IMR-90 (cell line): ENCODE measurements around the gene ZC3H12D. TPM values are rescaled to one million over a fixed set of nuclear protein-coding genes. Genes with fewer than 3 reads are reported as not detected.

Source experiments
- ATAC-seq: fragments of 200-7000 bp; cut with Tn5 transposase; 2 replicates; pipeline ENCODE4 v1.9.1; 2020; ENCODE audit warnings: low read depth, mild to moderate bottlenecking, moderate library complexity
- BruUV-seq: library from RNA; stranded (reverse); fragments of 400-500 nt; replicated peaks from 2 replicates; lab custom pipeline; 2021; lab: Mats Ljungman, UMichigan
- CTCF ChIA-PET: fragments of 300-600 bp; formaldehyde crosslinking; extraction: SDS; loops from one replicate; lab custom pipeline; 2021; ENCODE audit warnings: antibody characterized with exemption; lab: Yijun Ruan, JAX
- POLR2A ChIA-PET: fragments of 300-600 bp; sonication (Branson Sonifier 250); formaldehyde crosslinking; loops from one replicate; lab custom pipeline; 2022; ENCODE audit warnings: antibody characterized with exemption; ENCODE audit not compliant: unreplicated experiment; lab: Charles Lee
- DNase-seq: peaks from one replicate; pipeline ENCODE4 v3.0.0; 2013
- H2AFZ ChIP-seq: replicated peaks from 2 replicates; pipeline ENCODE3; 2013; ENCODE audit warnings: low read length, mild to moderate bottlenecking; ENCODE audit not compliant: poor library complexity
- H2AK5ac ChIP-seq: 2 replicates; pipeline ENCODE4 v1.6.1; 2013; ENCODE audit warnings: low read depth, low read length, inconsistent platforms
- H2AK9ac ChIP-seq: replicated peaks from 2 replicates; pipeline ENCODE3; 2013; ENCODE audit warnings: mild to moderate bottlenecking, low read depth, low read length, moderate library complexity; ENCODE audit not compliant: poor library complexity
- H2BK120ac ChIP-seq: 2 replicates; pipeline ENCODE4 v1.6.1; 2013; ENCODE audit warnings: low read depth, low read length, inconsistent platforms
- H2BK15ac ChIP-seq: 3 replicates; pipeline ENCODE4 v1.6.1; 2013; ENCODE audit warnings: low read depth, low read length, inconsistent platforms
- H2BK20ac ChIP-seq: 2 replicates; pipeline ENCODE4 v1.6.1; 2013; ENCODE audit warnings: low read depth, mild to moderate bottlenecking, inconsistent platforms, low read length, moderate library complexity
- H2BK5ac ChIP-seq: 2 replicates; pipeline ENCODE4 v1.6.1; 2013; ENCODE audit warnings: mild to moderate bottlenecking, low read depth, low read length, inconsistent platforms; ENCODE audit not compliant: poor library complexity, severe bottlenecking
- H3K14ac ChIP-seq: replicated peaks from 2 replicates; pipeline ENCODE4 v1.6.1; 2013; ENCODE audit warnings: low read depth, low read length, inconsistent platforms
- H3K18ac ChIP-seq: 2 replicates; pipeline ENCODE4 v1.6.1; 2013; ENCODE audit warnings: low read depth, low read length, control low read depth
- H3K23ac ChIP-seq: 2 replicates; pipeline ENCODE4 v1.6.1; 2013; ENCODE audit warnings: low read depth, low read length, inconsistent platforms
- H3K27ac ChIP-seq: 2 replicates; pipeline ENCODE4 v1.5.1; 2013; ENCODE audit warnings: mild to moderate bottlenecking, control low read depth, low read length; ENCODE audit not compliant: insufficient read depth
- H3K27me3 ChIP-seq: 2 replicates; pipeline ENCODE4 v1.6.1; 2013; ENCODE audit warnings: low read length; ENCODE audit not compliant: control insufficient read depth, insufficient read depth
- H3K36me3 ChIP-seq: 2 replicates; pipeline ENCODE4 v1.6.1; 2013; ENCODE audit warnings: low read length, mixed read lengths; ENCODE audit not compliant: control insufficient read depth, insufficient read depth
- H3K4ac ChIP-seq: 2 replicates; pipeline ENCODE4 v1.6.1; 2013; ENCODE audit warnings: low read depth, low read length, inconsistent platforms
- H3K4me1 ChIP-seq: 2 replicates; pipeline ENCODE4 v1.6.1; 2013; ENCODE audit warnings: low read length, mixed read lengths; ENCODE audit not compliant: control insufficient read depth, insufficient read depth
- H3K4me2 ChIP-seq: 2 replicates; pipeline ENCODE4 v1.6.1; 2013; ENCODE audit warnings: low read depth, mild to moderate bottlenecking, control low read depth, low read length, moderate library complexity
- H3K4me3 ChIP-seq: 2 replicates; pipeline ENCODE4 v1.5.1; 2013; ENCODE audit warnings: low read depth, mild to moderate bottlenecking, control low read depth, low read length, moderate library complexity; ENCODE audit not compliant: insufficient read depth
- H3K56ac ChIP-seq: 2 replicates; pipeline ENCODE4 v1.6.1; 2013; ENCODE audit warnings: low read length, inconsistent platforms; ENCODE audit not compliant: insufficient read depth; ENCODE audit errors: extremely low read depth
- H3K79me1 ChIP-seq, 2 experiments: 2 replicates each; pipeline ENCODE4 v1.6.1; 2013; ENCODE audit warnings: low read length in 2 of 2, inconsistent platforms in 1 of 2, low read depth in 1 of 2
- H3K9ac ChIP-seq: 2 replicates; pipeline ENCODE4 v1.6.1; 2013; ENCODE audit warnings: low read depth, low read length, control low read depth
- H3K9me1 ChIP-seq: 2 replicates; pipeline ENCODE4 v1.6.1; 2013; ENCODE audit warnings: low read length, inconsistent platforms; ENCODE audit not compliant: insufficient read depth
- H3K9me3 ChIP-seq: 2 replicates; pipeline ENCODE4 v1.6.1; 2013; ENCODE audit warnings: low read length; ENCODE audit not compliant: control insufficient read depth, insufficient read depth
- H4K20me1 ChIP-seq: 2 replicates; pipeline ENCODE4 v1.6.1; 2013; ENCODE audit warnings: low read length, inconsistent platforms; ENCODE audit not compliant: insufficient read depth
- H4K5ac ChIP-seq: 2 replicates; pipeline ENCODE4 v1.6.1; 2013; ENCODE audit warnings: mild to moderate bottlenecking, low read depth, low read length, control low read depth
- H4K8ac ChIP-seq, 2 experiments: 2 replicates each; pipeline ENCODE4 v1.6.1; 2013; ENCODE audit warnings: low read depth in 2 of 2, low read length in 2 of 2, control low read depth in 1 of 2, inconsistent platforms in 1 of 2
- H4K91ac ChIP-seq: 2 replicates; pipeline ENCODE4 v1.6.1; 2013; ENCODE audit warnings: low read depth, low read length, inconsistent platforms; ENCODE audit not compliant: insufficient read depth
- RFX5 ChIP-seq: IDR thresholded peaks from 2 replicates; pipeline ENCODE4 v1.8.0; 2012; ENCODE audit warnings: low read depth, mild to moderate bottlenecking, low read length, moderate library complexity
- WGBS, 2 experiments: methylation state at CpG; one replicate each; pipeline versions ENCODE4 v1.1.5 to v1.1.7; 2013; ENCODE audit warnings: missing lambda C conversion rate in 2 of 2; ENCODE audit not compliant: insufficient read length in 1 of 2; ENCODE audit errors: extremely low coverage in 2 of 2; 5-methylcytosine and 5-hydroxymethylcytosine counted together
- dilution Hi-C: fragments of 300-500 bp; cut with HindIII; formaldehyde crosslinking; loops from one replicate; pipeline ENCODE4 v1.14.3; 2018; ENCODE audit warnings: low sequenced_read_pairs; ENCODE audit not compliant: unreplicated experiment
- in situ Hi-C: fragments of 300-500 bp; cut with MboI; formaldehyde crosslinking; loops from 3 replicates; pipeline ENCODE4 v1.14.3; 2019; ENCODE audit warnings: low sequenced_read_pairs, inconsistent platforms, mixed read lengths
- intact Hi-C: fragments of 100-400 bp; cut with micrococcal nuclease; formaldehyde crosslinking; loops from 2 replicates; pipeline ENCODE4 v1.10.0; 2022
- polyA plus RNA-seq, 3 experiments: library from polyadenylated mRNA; depleted of rRNA; stranded (reverse); fragments of >200 nt; gene quantifications; 2 replicates each; pipeline ENCODE4 v1.2.3, GENCODE V29; 2012; ENCODE audit warnings: low replicate concordance in 1 of 3
- total RNA-seq: library from RNA; depleted of rRNA; stranded (reverse); fragments of >200 nt; gene quantifications from 2 replicates; pipeline ENCODE4 v1.2.3, GENCODE V29; 2012

ZC3H12D gene
- total and polyA plus RNA-seq, 2 of the 4 experiments (the other 2 are of a cell fraction): under 0.01 to 0.12 TPM

DNA sequence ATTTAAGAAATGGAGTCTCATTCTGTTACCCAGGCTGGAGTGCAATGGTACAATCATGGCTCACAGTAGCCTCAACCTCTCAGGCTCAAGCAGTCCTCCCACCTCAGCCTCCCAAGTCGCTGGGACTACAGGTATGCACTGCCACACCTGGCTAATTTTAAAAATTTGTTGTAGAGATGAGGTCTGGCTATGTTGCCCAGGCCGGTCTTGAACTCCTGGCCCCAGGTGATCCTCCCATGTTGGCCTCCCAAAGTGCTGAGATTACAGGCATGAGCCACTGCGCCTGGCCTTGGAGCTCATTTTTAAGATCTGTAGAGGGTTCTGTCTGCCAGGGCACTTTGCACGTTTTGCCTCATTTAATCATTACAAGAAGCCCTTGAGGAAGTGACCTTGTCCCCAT is 17.5 kb downstream of the ZC3H12D start:
- no peak overlapping the region for H2AK9ac ChIP-seq
- no peak overlapping the region for H2BK15ac ChIP-seq
- H3K4ac ChIP-seq: no peak overlapping the region
- peaks cover 15% of the 10 kb centered on the region for H3K27me3 ChIP-seq
- H3K23ac ChIP-seq: no peak overlapping the region
- dilution Hi-C loops: no loop called here
- 0 out of 2 replicates have a peak, but pooled peaks cover 4% of the 10 kb centered on the region for H3K9me1 ChIP-seq
- no peak overlapping the region for H4K5ac ChIP-seq
- no peak overlapping the region for H4K8ac ChIP-seq
- H4K20me1 ChIP-seq: no peaks in the 10 kb centered on the region
- H3K14ac ChIP-seq: no peak overlapping the region
- no peaks in the 10 kb centered on the region for H3K36me3 ChIP-seq
- no peaks in the 10 kb centered on the region for H3K79me1 ChIP-seq
- no peak overlapping the region for H2AFZ ChIP-seq
- H2BK20ac ChIP-seq: no peak overlapping the region
- intact Hi-C loops: no loop called here
- H3K18ac ChIP-seq: no peak overlapping the region
- ChIA-PET POLR2A (no interaction called here), CTCF (no interaction called here)
- H2BK120ac ChIP-seq: no peak overlapping the region
- no peak overlapping the region for H3K27ac ChIP-seq
- WGBS, 2 experiments: no CpG with 5 or more reads among the region's 4 CpGs
- no peak overlapping the region for H2AK5ac ChIP-seq
- in situ Hi-C loops: no loop called here
- DNase-seq (no peak), ATAC-seq (no peak)
- no peak overlapping the region for H3K9ac ChIP-seq
- no peak overlapping the region for H2BK5ac ChIP-seq
- no peak overlapping the region for H3K56ac ChIP-seq
- no TSS peak for BruUV-seq
- peaks cover 8% of the 10 kb centered on the region for H3K4me1 ChIP-seq
- H4K91ac ChIP-seq: no peak overlapping the region
- no peak overlapping the region for H3K4me2 ChIP-seq
- no peak overlapping the region for H3K4me3 ChIP-seq
- no peak for TF ChIP-seq RFX5
- H3K9me3 ChIP-seq: no peaks in the 10 kb centered on the region
